ENCODE results near the gene ID2.
A peak's percentile ranks its signal among the peaks of the same experiment; 100 is the strongest.

ID2 gene

DNA sequence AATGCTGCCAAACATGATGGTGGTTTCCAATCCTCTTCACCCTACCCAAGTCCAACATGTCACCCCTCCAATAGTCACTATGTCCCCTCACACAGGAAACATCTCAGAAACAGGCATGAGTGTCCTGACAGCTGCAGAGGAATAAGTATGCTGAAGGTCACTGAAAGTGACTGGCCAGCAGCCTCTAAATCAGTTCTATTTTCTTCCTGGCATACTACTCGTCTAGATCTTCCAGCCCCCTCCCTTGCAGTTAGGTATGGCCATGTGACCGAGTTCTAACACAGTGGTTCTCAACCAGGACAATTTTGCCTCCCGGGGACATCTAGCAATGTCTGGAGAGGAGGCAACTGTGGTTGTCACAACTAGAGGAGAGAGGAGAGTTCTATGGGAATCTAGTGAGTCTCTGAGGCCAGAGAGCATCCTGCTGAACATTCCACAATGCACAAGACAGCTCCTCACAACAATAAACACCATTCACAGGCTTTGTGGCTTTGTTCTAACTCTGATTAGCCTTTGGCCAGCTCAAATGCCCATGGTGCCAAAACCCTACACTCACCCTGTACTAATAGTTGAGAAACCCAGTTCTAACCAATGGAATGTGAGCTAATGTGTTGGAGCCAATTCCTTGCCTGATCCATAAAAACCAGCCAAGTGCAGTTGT is 12.6 kb upstream of the ID2 start:
- DNase-seq (ENCODE audit: low spot score), result peak; percentile 81

DNA sequence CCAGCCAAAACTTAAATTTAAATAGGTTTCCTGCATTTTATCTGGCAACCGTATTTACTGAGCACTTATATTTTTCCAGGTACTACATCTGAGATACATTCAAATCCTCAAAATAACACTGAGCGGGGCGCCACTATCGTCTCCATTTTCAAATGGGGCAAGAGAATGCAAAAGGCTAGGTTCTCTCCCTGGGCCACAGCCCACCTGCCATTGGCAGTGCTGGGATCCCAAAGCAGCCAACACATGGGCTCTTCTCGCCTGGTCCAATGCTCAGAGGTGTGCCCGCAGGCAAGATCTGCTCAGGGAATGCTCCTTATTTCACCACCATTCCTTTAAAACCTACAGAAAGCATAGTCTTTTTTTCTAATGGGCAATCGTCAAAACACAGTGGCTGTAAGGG is 11.3 kb upstream of the ID2 start:
- no peak for DNase-seq (ENCODE audit: low spot score)

DNA sequence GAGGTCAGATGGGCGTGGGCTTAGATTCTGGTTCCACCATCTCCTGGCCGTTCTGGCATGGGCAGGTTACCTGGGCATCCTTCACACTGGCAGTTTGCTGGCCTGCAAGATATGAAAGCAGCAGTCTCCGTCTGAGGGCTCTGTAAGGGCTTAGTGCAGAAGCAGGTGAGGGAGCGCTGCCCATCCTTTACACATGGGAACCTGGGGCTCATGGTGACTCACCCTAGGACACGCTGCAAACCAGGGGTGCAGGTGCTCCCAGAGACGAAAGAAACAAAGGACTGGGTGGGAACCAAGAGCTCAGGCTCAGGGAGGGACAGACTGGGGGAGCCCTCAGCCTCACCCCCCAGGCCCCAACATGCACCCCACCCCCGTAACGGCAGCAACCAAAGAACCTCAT is 10.7 kb upstream of the ID2 start:
- DNase-seq (ENCODE audit: low spot score), result no peak

DNA sequence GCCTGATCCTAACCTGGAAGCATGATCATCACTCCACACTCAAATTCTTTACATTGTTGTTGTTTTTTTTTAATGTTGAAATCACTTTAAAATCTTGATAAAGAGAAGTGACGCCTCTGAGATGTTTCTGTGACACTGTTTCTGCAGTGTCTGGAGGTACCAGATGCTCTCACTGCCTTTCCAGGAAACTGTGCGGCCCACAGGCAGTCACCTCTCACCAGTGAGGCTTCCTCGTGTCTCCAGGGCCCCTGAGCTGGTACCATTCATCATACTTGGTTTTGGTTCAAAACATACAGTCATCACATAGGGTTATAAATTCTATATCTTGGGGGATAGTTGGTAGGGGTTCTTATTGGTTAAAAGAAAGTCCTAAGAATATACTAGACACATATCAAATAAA is 10.1 kb upstream of the ID2 start:
- DNase-seq (ENCODE audit: low spot score), result no peak

GRCh38 chr2:8672940-8673339 is 8.9 kb upstream of the ID2 start:
- DNase-seq (ENCODE audit: low spot score), result no peak

- DNase-seq (ENCODE audit: low spot score), result no peak
These were observed 8.5 kb upstream of the ID2 start for GRCh38 chr2:8673381-8673780.

DNA sequence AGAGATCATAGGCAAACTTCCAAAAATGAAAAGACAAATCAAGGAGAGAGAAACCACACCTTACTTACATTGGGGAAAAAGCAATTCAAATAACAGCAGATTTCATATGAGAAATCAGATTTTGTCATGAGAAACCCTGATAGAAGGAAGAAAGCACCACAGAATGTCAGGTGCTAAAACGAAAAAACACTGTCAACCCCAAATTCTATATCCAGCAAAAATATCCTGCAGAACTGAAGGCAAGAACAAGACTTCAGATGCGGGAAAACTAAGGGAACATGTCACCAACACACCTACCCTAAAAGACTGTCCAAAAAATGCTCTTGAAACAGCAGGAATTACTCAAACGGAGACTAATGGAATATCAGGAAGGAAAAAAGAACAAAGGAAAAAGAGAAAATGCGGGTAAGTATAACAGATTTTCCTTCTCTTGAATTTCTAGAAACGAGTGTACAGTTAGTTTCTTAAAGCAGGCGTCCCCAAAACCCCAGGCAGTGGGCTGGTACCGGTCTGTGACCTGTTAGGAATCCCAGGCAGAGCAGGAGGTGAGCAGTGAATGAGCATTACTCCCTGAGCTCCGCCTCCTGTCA is 7.3 kb upstream of the ID2 start:
- no peak for DNase-seq (ENCODE audit: low spot score)

- DNase-seq (ENCODE audit: low spot score), result no peak
These were observed 6.3 kb upstream of the ID2 start for GRCh38 chr2:8675543-8675942.

GRCh38 chr2:8676191-8676920 is 5.5 kb upstream of the ID2 start:
- DNase-seq (ENCODE audit: low spot score), result peak; percentile 94

GRCh38 chr2:8676921-8677645 is 4.8 kb upstream of the ID2 start:
- no peak for DNase-seq (ENCODE audit: low spot score)

GRCh38 chr2:8677646-8678592 is 3.9 kb upstream of the ID2 start:
- peak; percentile 49 for DNase-seq (ENCODE audit: low spot score)

- DNase-seq (ENCODE audit: low spot score), result peak; percentile 93
These were observed 2.9 kb upstream of the ID2 start for GRCh38 chr2:8678731-8679566.

GRCh38 chr2:8679567-8679826 is 2.4 kb upstream of the ID2 start:
- DNase-seq (ENCODE audit: low spot score), result no peak

GRCh38 chr2:8679827-8680731 is 1.8 kb upstream of the ID2 start:
- DNase-seq (ENCODE audit: low spot score), result peak; percentile 45

GRCh38 chr2:8680822-8681760 is 765 bp upstream of the ID2 start:
- peak; percentile 55 for DNase-seq (ENCODE audit: low spot score)

GRCh38 chr2:8682719-8683667 is 1.1 kb downstream of the ID2 start:
- no peak for DNase-seq (ENCODE audit: low spot score)

GRCh38 chr2:8684540-8684877 is 2.7 kb downstream of the ID2 start:
- DNase-seq (ENCODE audit: low spot score), result no peak

Measured in AG20443 (cell line).